ENCODE data around the gene IFI30.

The IFI30 gene

GRCh38 chr19:18174983-18175382 is 1.4 kb downstream of the IFI30 start:
- Histone ChIP-seq H3K27ac (ENCODE audit: low read depth, low read length) (peak overlapping the region; percentile 97), H4K20me1 (ENCODE audit: control insufficient read depth, insufficient read depth, low read depth, low read length) (peaks cover 9% of the 10 kb centered on the region), H3K36me3 (ENCODE audit: control insufficient read depth, low read length) (peaks cover 52% of the 10 kb centered on the region), H3F3A (ENCODE audit: control insufficient read depth, insufficient read depth) (peaks cover 36% of the 10 kb centered on the region), H3K9me3 (ENCODE audit: control insufficient read depth, insufficient read depth, low read length) (no peaks in the 10 kb centered on the region), H3K4me2 (ENCODE audit: low read length) (peak overlapping the region; percentile 99), H3K9me2 (replicated peaks; ENCODE audit: control insufficient read depth, low read length) (no peaks in the 10 kb centered on the region), H3K79me2 (ENCODE audit: control insufficient read depth, low read length) (peaks cover 46% of the 10 kb centered on the region), H3K4me3 (ENCODE audit: low read length) (peak overlapping the region; percentile 96), H3K27me3 (ENCODE audit: control insufficient read depth, low read length) (no peaks in the 10 kb centered on the region), H3K4me1 (ENCODE audit: control insufficient read depth, low read length) (peaks cover 73% of the 10 kb centered on the region)
- TF ChIP-seq EZH2phosphoT487 (IDR thresholded peaks at IDR 0.05; ENCODE audit: borderline replicate concordance, low read length) = no peak
- TF ChIP-seq, protein P1, sequence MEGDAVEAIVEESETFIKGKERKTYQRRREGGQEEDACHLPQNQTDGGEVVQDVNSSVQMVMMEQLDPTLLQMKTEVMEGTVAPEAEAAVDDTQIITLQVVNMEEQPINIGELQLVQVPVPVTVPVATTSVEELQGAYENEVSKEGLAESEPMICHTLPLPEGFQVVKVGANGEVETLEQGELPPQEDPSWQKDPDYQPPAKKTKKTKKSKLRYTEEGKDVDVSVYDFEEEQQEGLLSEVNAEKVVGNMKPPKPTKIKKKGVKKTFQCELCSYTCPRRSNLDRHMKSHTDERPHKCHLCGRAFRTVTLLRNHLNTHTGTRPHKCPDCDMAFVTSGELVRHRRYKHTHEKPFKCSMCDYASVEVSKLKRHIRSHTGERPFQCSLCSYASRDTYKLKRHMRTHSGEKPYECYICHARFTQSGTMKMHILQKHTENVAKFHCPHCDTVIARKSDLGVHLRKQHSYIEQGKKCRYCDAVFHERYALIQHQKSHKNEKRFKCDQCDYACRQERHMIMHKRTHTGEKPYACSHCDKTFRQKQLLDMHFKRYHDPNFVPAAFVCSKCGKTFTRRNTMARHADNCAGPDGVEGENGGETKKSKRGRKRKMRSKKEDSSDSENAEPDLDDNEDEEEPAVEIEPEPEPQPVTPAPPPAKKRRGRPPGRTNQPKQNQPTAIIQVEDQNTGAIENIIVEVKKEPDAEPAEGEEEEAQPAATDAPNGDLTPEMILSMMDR (IDR thresholded peaks at IDR 0.05; ENCODE audit: low read depth, low read length, poor library complexity, severe bottlenecking) = no peak

- H3K27ac ChIP-seq (ENCODE audit: low read depth, low read length) = no peak overlapping the region
- peak overlapping the region; percentile 2; the same call in 1 of the 2 replicates for H3K4me3 ChIP-seq (ENCODE audit: low read length)
- peaks cover 46% of the 10 kb centered on the region for H3K79me2 ChIP-seq (ENCODE audit: control insufficient read depth, low read length)
- peaks cover 9% of the 10 kb centered on the region for H4K20me1 ChIP-seq (ENCODE audit: control insufficient read depth, insufficient read depth, low read depth, low read length)
- peaks cover 27% of the 10 kb centered on the region for H3F3A ChIP-seq (ENCODE audit: control insufficient read depth, insufficient read depth)
- H3K9me2 ChIP-seq (replicated peaks; ENCODE audit: control insufficient read depth, low read length) = no peaks in the 10 kb centered on the region
- H3K4me1 ChIP-seq (ENCODE audit: control insufficient read depth, low read length) = peaks cover 73% of the 10 kb centered on the region
- peaks cover 55% of the 10 kb centered on the region for H3K36me3 ChIP-seq (ENCODE audit: control insufficient read depth, low read length)
- TF ChIP-seq, protein P1 (IDR thresholded peaks at IDR 0.05; ENCODE audit: low read depth, low read length, poor library complexity, severe bottlenecking) = no peak
- TF ChIP-seq EZH2phosphoT487 (IDR thresholded peaks at IDR 0.05; ENCODE audit: borderline replicate concordance, low read length) = no peak
- H3K9me3 ChIP-seq (ENCODE audit: control insufficient read depth, insufficient read depth, low read length) = no peaks in the 10 kb centered on the region
- peak overlapping the region; percentile 10 for H3K4me2 ChIP-seq (ENCODE audit: low read length)
- no peaks in the 10 kb centered on the region for H3K27me3 ChIP-seq (ENCODE audit: control insufficient read depth, low read length)
These were observed 3.0 kb downstream of the IFI30 start for GRCh38 chr19:18176367-18177310.

DNA sequence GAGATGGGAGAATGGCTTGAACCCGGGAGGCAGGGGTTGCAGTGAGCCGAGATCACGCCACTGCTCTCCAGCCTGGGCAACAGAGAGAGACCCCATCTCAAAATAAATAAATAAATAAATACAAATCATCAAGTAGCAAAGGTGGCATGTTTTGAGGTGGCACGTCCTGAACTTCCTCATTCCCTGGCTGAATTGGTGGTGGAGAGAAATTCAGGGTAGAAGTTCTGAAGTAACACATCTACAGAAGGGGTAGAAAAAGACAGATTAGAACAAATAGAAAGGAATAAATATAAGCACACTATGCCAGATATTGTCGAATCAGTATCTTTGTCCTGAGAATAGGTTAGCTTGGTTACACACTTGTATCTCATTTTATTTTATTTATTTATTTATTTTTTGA is 6.3 kb downstream of the IFI30 start:
- Histone ChIP-seq H3K79me2 (ENCODE audit: control insufficient read depth, low read length) (peaks cover 22% of the 10 kb centered on the region), H3K4me1 (ENCODE audit: control insufficient read depth, low read length) (peaks cover 72% of the 10 kb centered on the region), H3K36me3 (ENCODE audit: control insufficient read depth, low read length) (peaks cover 42% of the 10 kb centered on the region), H3K9me2 (replicated peaks; ENCODE audit: control insufficient read depth, low read length) (no peaks in the 10 kb centered on the region), H3K27me3 (ENCODE audit: control insufficient read depth, low read length) (no peaks in the 10 kb centered on the region), H3K4me3 (ENCODE audit: low read length) (no peak overlapping the region), H3F3A (ENCODE audit: control insufficient read depth, insufficient read depth) (peaks cover 26% of the 10 kb centered on the region), H3K4me2 (ENCODE audit: low read length) (peak overlapping the region; percentile 77; the same call in 1 of the 2 replicates), H4K20me1 (ENCODE audit: control insufficient read depth, insufficient read depth, low read depth, low read length) (peaks cover 5% of the 10 kb centered on the region), H3K27ac (ENCODE audit: low read depth, low read length) (peak overlapping the region; percentile 74), H3K9me3 (ENCODE audit: control insufficient read depth, insufficient read depth, low read length) (no peaks in the 10 kb centered on the region)
- TF ChIP-seq, protein P1 (IDR thresholded peaks at IDR 0.05; ENCODE audit: low read depth, low read length, poor library complexity, severe bottlenecking) = no peak
- TF ChIP-seq EZH2phosphoT487 (IDR thresholded peaks at IDR 0.05; ENCODE audit: borderline replicate concordance, low read length) = no peak
